Measurements from ENCODE around the gene ADH7.
"Not testable (repeated sequence)": the region's sequence is repeated elsewhere in the genome, so short reads cannot be mapped to it uniquely, and the experiment has no call there.

The ADH7 gene

DNA sequence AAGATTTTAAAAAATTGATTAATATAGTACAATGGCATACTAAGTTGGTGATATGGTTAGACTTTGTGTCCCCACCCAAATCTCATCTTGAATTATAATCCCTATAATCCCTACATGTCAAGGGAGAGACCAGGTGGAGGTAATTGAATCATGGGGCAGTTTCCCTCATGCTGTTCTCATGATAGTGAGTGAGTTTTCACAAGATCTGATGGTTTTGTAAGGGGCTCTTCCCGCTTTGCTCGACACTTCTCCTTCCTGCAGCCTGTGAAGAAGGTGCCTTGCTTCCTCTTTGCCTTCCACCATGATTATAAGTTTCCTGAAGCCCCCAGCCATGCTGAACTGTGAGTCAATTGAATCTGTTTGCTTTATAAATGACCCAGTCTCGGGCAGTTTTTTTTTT is 20.2 kb downstream of the ADH7 start:
- not testable (repeated sequence) for ATAC-seq

DNA sequence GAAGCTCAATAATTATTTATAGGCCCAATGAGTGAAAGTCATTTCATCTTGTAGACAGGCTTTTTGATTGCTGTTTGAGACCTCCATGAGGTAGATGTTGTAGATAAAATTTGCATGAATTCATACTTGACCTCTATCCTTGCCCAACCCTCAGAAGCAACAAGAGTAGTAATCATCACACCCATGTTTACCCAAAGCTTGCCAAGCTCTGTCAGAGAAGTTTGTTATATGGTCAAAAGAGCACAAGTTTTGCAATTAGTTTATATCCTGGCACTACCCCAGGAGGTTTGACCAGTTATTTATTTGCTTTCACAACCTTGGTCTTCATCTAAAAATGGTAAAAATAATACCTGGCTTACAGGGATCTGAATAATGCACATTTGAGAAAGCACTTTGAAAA is 20.7 kb downstream of the ADH7 start:
- no peak for ATAC-seq

DNA sequence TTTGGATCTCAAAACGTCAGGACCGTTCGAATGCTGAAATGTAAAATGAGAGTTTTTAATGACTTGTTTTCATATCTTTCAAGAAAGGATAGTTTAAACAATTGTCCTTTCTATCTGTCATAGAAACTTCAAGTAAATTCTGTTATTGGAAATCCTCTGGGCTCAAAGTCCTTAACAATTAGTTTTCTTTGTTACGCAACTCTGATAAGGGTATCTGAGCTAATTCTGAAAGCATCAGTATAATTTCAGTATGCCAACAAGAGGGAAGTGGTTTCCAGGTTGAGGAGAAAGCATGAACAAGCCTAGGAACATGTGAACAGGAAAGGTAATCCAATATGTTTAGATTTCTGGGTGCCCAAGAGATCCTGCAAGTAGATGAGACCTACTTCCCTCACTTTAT is 22.0 kb downstream of the ADH7 start:
- ATAC-seq: no peak

DNA sequence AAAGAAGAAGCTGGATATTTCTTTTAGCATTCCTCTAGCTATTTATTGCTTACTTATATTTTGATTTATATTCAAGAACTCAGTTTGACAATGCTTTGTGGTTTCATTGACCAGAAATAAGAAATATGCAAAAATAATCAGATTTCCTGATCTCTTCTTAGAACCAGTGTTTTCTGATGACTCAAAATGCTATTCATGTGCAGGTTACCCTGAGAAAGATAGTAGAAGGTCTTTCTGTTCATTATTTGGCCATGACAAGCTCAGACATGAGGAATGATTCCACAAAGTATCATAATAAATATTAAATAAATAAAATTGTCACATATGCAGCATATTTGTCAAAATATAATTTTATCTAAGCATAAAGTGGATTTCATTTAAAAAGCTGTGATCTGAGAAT is 24.1 kb downstream of the ADH7 start:
- ATAC-seq: no peak

GRCh38 chr4:99410075-99410474 is 25.1 kb downstream of the ADH7 start:
- no peak for ATAC-seq

DNA sequence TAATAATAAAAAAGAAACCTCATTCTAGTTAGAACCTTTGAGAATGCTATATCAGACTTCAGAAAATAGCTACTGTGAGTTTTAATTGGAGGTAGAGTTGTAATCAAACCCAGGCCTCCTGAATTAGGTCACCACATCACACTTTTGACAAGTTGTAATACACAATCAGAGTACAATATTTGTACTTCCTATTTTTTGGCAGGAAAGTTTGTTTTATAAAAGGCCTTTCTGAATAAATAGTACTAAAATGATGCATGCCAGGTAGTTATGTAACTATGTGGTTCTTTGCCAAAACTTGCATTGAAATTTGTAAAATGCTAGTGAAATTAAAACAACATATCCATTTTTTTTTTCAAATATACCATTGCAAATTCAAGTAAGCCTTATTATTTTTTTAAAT is 26.8 kb downstream of the ADH7 start:
- no peak for ATAC-seq

GRCh38 chr4:99405433-99406115 is 29.6 kb downstream of the ADH7 start:
- no peak for ATAC-seq

- peak; percentile 80 to 82 for ATAC-seq
Measured at GRCh38 chr4:99404595-99405287, 30.4 kb downstream of the ADH7 start.

DNA sequence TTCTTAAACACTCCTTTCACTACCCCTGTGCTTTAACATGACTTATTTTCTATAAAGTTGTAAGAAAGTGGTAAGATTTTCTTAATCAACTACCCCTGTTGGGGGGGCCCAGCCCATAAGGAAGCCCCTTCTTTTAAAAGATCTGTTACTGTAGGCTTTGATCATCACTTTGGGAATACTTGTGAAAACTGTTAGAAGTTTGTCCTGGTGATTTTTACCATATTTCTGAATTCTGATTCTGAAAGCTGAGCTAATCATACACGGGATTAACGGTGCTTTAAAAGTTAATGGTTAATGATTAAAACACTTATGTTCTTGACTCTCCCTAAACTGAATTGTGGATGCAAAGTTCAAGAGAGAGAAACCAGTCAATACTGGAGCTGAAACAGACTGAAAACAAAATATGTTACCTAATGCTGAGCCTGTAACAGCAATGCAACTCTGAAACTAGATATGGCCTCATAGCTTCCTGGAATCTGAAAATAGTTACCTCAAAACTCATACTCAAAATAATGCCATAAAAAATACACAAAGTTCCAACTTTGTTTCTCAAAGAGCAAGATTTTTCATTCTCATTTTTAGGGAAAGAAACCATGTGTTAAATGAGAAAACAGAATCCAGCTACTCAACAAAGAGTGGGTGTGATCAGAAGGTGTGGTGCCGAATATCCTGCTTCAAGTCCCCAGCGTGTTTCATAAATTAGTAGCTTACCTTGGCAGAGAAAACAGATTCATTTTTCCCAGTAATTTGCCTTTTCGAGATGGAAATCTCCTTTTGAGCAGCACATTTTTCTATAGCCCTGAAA is 31.6 kb downstream of the ADH7 start:
- no peak for ATAC-seq

GRCh38 chr4:99402765-99403164 is 32.4 kb downstream of the ADH7 start:
- ATAC-seq: no peak

DNA sequence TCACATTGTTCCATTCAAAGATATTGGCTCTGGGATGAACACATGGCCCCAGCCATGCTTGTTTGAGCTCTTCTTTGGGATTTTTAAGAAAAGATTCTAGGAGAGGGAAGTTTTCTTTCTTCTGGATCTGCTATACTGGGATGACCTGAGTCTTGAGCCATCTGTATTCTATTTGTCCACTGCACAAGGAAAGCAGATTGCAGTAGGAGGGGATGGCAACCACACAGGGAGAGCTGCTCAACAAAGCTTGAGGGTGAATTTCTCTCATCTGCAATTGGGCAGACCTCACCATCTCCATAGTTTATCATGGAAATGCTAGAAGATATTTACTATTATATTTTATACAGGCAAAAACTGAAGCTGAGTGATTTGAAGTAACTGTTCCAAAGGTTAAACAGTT is 34.3 kb downstream of the ADH7 start:
- ATAC-seq: no peak

- ATAC-seq: no peak
Measured at GRCh38 chr4:99399017-99399416, 36.1 kb downstream of the ADH7 start.

DNA sequence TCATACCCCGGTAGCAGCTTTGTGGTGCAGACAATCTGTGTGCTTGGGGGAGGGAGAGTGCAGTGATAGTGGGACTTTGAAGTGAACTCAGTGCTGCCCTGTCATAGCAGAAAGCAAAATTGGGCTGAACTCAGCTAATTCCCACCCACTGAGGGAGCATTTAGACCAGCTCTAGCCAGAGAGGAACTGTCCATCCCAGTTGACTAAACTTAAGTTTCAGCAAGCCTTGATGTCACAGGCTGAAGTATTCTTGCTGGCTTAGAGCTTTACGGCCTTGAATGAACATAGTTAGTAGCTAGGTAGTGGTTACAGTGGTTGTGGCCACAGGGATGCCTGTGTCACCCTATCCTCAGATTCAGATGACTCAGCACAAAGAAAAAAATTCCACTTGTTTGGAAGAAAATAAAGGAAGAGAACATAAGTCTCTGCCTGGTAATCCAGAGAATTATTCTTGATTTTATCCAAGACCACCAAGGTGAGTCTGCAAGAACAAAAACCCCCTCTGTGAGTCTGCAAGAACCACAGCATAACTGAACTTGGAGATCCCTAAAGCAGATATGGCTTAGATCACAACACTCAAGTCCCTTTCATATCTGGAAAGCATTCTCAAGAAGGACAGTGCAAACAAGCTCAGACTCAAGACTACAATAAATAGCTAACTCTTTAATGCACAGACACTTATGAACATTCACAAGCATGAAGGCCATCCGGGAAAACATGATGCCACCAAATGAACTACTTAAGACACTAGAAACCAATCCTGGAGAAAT is 39.4 kb downstream of the ADH7 start:
- no peak for ATAC-seq

- ATAC-seq: no peak
Measured at GRCh38 chr4:99394896-99395295, 40.2 kb downstream of the ADH7 start.

DNA sequence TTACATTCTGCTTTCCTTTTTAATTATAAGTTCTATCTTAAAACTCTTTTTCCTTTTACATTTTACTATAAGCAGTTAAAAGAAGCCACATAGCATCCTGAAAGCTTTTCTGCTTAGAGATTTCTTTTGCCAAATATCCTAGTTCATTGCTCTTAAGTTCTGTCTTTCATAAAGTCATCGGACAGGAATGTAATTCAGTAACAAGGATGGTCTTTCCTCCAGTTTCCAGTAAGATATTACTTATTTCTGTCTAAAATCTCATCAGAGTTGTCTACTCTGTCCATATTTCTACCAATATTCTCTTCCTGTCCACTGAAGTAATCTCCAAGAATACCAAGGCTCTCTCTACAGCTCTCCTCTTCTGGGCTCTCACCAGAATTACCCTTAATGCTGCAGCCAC is 45.1 kb downstream of the ADH7 start:
- ATAC-seq: no peak

DNA sequence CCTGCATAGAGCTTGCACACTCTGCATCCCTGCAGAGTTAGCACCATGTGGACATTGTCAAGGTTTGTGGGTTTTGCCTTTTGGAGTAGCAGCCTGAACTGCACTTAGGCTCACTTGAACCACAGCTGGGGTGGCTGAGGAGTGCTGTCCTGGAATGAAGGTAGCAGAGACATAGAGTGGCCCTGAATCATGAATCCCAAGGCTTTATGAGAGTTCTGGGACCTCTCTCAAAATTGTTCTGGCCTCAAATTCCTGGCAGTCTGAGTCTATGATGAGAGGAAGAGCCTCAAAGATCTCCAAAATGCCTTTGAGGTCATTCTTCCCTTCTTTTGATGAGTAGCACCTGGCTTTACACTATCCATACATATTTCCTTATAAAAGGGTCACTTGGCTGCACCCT is 45.5 kb downstream of the ADH7 start:
- no peak for ATAC-seq

DNA sequence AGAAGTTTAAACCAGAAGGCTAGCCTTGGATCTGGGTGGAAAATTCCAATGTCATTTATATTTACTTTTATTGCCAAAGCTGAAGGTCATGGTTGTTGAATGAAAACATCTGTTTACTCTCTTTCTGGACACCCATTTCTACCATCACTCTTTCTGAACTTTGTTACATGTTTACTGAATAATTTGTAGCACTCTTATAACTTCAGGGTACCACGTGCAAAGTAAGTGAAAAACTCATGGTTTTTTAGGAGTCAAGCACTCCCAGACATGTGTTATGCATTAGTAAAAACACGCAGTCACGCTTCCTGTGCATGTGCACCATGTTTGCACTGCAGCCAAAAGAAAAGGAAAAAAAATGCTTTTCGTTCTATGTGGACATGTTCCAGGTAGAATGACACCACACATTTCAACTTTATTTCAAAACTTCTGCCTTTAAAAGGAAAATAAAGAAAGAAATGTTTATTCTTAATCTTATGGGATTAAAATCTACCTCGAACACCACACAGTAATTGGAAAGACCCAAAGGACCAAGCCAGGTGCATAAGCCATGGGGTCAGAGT is 51.2 kb downstream of the ADH7 start:
- ATAC-seq: no peak

DNA sequence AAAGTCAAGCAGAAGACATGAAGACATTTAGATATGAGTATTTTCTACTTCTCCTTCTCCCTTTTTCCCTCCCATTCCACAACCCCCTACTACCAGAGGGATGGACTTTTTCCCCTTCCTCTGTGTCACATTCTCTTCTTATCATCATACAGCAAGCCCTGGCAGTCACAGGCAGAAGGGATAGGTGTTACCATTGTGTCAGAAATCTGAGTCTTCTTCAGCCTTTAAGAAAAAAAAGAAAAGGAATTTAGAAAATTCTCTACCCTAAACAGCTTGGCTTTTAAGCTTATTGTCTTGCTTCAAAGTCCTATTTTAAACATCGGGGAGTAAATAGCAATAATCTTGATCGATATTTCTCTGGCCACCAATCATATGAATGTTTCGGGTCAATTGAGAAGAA is 51.7 kb downstream of the ADH7 start:
- no peak for ATAC-seq

- no peak for ATAC-seq
Measured at GRCh38 chr4:99382745-99383360, 52.3 kb downstream of the ADH7 start.

- no peak for ATAC-seq
Measured at GRCh38 chr4:99381588-99382175, 53.5 kb downstream of the ADH7 start.

GRCh38 chr4:99379571-99379970 is 55.6 kb downstream of the ADH7 start:
- no peak for ATAC-seq

DNA sequence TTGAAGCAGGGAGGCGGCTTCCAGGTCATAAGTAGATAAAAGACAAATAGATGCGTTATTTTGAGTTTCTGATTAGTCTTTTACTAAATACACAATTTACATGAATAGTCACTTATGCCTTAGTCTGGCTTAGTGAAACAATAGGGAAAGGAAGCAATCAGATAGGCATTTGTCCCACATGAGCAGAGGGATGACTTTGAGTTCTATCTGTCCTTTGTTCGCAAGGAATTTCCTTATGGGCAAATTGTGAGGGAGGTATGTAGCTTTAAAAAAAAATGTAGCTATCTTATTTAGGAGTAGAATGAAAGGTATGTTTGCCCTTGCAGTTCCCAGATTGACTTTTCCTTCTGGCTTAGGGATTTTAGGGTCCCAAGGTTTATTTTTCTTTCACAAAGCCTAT is 56.3 kb downstream of the ADH7 start:
- ATAC-seq: no peak
